ENCODE data around the gene CARD11. TPM values are rescaled to one million over a fixed set of nuclear protein-coding genes. Genes with fewer than 3 reads are reported as not detected.
A peak's percentile ranks its signal among the peaks of the same experiment; 100 is the strongest.

CARD11 gene
- total and polyA plus RNA-seq, 2 experiments from 2014 or later = 0.15 TPM; not detected in 1

DNA sequence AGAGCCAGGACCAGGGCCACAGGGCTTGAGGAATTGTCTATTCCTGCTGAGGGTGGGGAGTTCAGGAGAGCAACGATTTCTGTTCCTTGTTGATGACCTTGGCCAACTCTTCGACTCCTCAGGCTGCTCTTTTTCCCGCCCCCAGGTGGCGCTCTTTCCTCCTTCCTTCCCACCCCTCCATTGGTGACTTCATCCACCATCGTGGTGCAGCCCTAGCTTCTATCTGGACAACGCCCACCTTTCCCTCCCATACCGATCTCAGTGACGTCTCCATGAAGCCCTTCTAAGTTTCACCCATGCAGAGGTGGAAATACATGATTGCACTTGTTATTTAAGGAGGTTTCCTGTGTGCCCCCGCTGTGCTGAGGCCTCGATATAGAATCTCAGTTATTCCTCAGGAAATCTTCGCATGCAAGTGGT is 22.1 kb upstream of the CARD11 start:
- Histone ChIP-seq H3K4me3 (no peak overlapping the region), H3K36me3 (no peaks in the 10 kb centered on the region), H3K9me3 (ENCODE audit: low read depth) (no peaks in the 10 kb centered on the region), H3K27ac (no peak overlapping the region), H3K27me3 (no peaks in the 10 kb centered on the region), H3K4me1 (ENCODE audit: low read depth) (no peaks in the 10 kb centered on the region)
- peak; percentile 31 to 42 for DNase-seq (ENCODE audit: low read depth in 1 of 2, low spot score in 1 of 2)
- TF ChIP-seq, protein P1, sequence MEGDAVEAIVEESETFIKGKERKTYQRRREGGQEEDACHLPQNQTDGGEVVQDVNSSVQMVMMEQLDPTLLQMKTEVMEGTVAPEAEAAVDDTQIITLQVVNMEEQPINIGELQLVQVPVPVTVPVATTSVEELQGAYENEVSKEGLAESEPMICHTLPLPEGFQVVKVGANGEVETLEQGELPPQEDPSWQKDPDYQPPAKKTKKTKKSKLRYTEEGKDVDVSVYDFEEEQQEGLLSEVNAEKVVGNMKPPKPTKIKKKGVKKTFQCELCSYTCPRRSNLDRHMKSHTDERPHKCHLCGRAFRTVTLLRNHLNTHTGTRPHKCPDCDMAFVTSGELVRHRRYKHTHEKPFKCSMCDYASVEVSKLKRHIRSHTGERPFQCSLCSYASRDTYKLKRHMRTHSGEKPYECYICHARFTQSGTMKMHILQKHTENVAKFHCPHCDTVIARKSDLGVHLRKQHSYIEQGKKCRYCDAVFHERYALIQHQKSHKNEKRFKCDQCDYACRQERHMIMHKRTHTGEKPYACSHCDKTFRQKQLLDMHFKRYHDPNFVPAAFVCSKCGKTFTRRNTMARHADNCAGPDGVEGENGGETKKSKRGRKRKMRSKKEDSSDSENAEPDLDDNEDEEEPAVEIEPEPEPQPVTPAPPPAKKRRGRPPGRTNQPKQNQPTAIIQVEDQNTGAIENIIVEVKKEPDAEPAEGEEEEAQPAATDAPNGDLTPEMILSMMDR (IDR thresholded peaks at IDR 0.05; ENCODE audit: low read depth, low read length) = peak; percentile 52

DNA sequence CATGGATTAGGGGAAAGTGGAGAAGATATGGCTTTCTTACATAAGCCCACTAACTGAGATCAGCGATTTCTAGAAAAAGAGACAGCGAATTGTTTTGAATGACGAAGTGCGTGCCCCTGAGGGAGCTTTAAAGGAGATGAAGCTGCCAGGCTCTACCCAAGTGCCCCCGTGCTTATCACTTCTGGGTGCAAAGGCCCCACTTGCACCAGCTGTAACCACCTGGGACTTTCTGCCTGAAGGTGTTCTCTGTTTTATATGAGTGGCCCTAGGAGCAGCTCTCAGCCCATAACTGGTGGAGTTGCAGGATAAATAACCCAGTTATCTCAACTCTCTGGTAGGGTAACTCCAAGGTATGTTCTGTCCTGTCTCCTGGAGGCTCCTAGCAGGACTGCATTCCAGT is 20.4 kb upstream of the CARD11 start:
- no peaks in the 10 kb centered on the region for H3K9me3 ChIP-seq (ENCODE audit: low read depth)
- H3K27me3 ChIP-seq = no peaks in the 10 kb centered on the region
- H3K4me3 ChIP-seq = no peak overlapping the region
- DNase-seq (ENCODE audit: low read depth in 1 of 2, low spot score in 1 of 2) = no peak
- no peaks in the 10 kb centered on the region for H3K36me3 ChIP-seq
- TF ChIP-seq, protein P1 (IDR thresholded peaks at IDR 0.05; ENCODE audit: low read depth, low read length) = no peak
- H3K4me1 ChIP-seq (ENCODE audit: low read depth) = no peaks in the 10 kb centered on the region
- no peak overlapping the region for H3K27ac ChIP-seq

DNA sequence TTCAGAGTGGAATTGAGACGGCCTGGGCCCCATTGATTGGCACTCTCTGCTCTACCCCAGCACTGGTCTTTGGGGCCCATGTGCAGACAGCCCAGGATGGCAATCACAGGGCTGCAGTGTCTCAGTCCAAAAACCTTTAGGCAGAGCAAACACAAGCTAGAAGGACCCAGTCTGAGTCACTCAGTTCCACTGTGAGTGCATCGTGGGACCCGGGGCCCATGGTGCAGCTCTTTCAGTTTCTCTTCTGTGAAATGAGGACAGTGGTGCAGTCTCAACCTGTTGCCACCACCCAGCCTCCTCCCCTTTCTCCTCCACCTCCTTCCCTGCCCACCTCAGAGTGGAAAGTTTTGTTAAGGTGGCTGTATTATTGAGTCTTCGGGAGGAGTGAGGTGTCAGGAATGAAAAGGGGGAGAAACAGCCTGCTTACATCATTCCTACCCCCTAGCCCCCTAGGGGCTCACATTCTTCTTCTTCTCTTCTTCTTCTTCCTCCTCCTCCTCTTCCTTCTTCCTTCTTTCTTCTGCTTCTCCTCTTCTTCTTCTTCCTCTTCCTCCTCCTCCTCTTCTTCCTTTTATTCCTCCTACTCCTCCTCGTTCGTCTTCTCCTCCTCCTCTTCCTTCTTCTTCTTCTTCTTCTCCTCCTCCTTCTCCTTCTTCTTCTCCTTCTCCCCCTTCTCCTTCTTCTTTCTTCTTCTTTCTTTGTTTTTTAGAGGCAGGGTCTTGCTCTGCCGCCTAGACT is 19.5 kb upstream of the CARD11 start:
- DNase-seq (ENCODE audit: low read depth in 1 of 2, low spot score in 1 of 2) = no peak
- Histone ChIP-seq H3K27me3 (no peaks in the 10 kb centered on the region), H3K4me1 (ENCODE audit: low read depth) (no peaks in the 10 kb centered on the region), H3K9me3 (ENCODE audit: low read depth) (no peaks in the 10 kb centered on the region), H3K36me3 (no peaks in the 10 kb centered on the region), H3K4me3 (no peak overlapping the region), H3K27ac (no peak overlapping the region)
- TF ChIP-seq, protein P1 (IDR thresholded peaks at IDR 0.05; ENCODE audit: low read depth, low read length) = no peak

DNA sequence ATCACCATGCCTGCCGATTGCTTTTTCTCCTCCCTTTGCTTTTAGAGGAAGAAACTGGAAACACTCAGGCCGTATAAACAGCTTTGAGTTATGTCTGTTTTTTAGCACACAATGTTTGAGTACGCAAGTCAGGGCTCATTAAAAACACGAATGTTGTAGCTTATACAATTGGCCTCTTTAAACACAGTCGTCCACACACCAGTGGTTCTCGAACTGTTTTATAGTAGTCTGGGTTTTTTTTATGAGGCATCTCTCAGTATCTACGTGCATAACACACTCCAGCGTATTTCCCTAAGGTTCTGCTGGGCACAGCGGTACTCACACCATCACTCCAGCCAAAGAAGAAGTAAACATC is 13.4 kb upstream of the CARD11 start:
- Histone ChIP-seq H3K9me3 (ENCODE audit: low read depth) (no peaks in the 10 kb centered on the region), H3K4me3 (no peak overlapping the region), H3K36me3 (no peaks in the 10 kb centered on the region), H3K27me3 (no peaks in the 10 kb centered on the region), H3K4me1 (ENCODE audit: low read depth) (no peaks in the 10 kb centered on the region), H3K27ac (no peak overlapping the region)
- DNase-seq (ENCODE audit: low read depth in 1 of 2, low spot score in 1 of 2) = no peak
- TF ChIP-seq, protein P1 (IDR thresholded peaks at IDR 0.05; ENCODE audit: low read depth, low read length) = no peak

DNA sequence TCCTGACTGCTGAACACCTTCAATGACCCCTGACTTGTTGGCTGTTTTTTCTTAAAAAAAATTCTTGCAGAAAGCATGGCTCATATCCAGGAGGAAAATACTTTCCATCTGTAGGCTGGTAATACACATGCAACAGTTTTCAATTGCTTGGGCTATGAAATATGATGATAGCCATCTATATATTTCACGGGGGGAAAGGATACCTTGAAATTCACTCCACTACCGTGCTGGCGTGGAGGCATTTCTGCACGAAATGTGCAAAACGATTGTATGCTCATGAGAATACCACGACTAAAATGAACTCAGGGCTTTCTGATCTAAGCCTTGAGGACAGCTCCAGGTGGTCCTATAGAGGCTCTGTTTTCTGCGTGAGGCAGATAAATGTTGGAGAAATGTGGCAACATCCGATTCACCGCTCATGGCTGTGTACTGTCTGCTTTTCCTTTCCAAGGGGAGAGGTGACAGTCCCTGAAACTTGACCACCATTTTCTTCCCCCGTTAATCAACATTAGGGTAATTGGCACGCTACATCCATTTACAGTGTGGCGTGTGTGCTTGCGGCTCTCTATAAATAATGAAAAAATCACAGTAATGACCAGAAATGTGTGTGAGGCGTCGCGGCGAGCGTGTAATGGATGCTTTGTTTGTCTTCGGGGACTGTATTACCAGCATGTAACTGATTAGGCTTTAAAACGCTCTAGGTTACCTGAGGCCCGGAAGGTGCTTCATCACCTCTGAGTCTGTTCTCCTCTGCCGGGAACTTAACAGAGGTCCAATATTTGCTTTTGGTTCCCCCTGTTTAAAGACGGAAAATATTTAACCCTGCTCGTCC is 12.8 kb upstream of the CARD11 start:
- no peaks in the 10 kb centered on the region for H3K4me1 ChIP-seq (ENCODE audit: low read depth)
- TF ChIP-seq, protein P1 (IDR thresholded peaks at IDR 0.05; ENCODE audit: low read depth, low read length) = no peak
- H3K27ac ChIP-seq = no peak overlapping the region
- no peak overlapping the region for H3K4me3 ChIP-seq
- DNase-seq (ENCODE audit: low read depth in 1 of 2, low spot score in 1 of 2) = no peak
- H3K9me3 ChIP-seq (ENCODE audit: low read depth) = no peaks in the 10 kb centered on the region
- no peaks in the 10 kb centered on the region for H3K27me3 ChIP-seq
- H3K36me3 ChIP-seq = no peaks in the 10 kb centered on the region

Measured in cardiac muscle cell (in vitro differentiated cells and primary cell).